GM23338 (cell line): ENCODE results near the gene UBE2S.

Experiments
- CREB1 ChIP-seq: fragments of 250-450 bp; sonication (Bioruptor Pico); IDR thresholded peaks from 2 replicates; pipeline ENCODE4 v1.5.0; 2020; ENCODE audit warnings: low read depth, mild to moderate bottlenecking, moderate library complexity
- CTCF ChIP-seq, 2 experiments: fragments of 200-600 bp in 1 of 2; sonication (generic) in 1 of 2; conservative IDR thresholded peaks; 2 replicates each; pipeline versions ENCODE4 v1.5.1 to v1.6.1; 2016 to 2017; ENCODE audit warnings: antibody characterized with exemption in 2 of 2, low read depth in 2 of 2, mild to moderate bottlenecking in 2 of 2, moderate library complexity in 1 of 2
- ETS1 ChIP-seq: IDR thresholded peaks from 2 replicates; pipeline ENCODE4 v1.6.1; 2016; ENCODE audit warnings: antibody characterized with exemption
- EZH2 ChIP-seq: fragments of 200-600 bp; sonication (generic); IDR thresholded peaks from one replicate; pipeline ENCODE4 v1.8.0; 2017; ENCODE audit warnings: antibody characterized with exemption, mild to moderate bottlenecking, low read depth; ENCODE audit not compliant: unreplicated experiment
- EZH2phosphoT487 ChIP-seq: fragments of 200-600 bp; sonication (generic); IDR thresholded peaks from one replicate; pipeline ENCODE4 v1.8.1; 2018; ENCODE audit warnings: antibody characterized with exemption; ENCODE audit not compliant: unreplicated experiment
- JUNB ChIP-seq: IDR thresholded peaks from one replicate; pipeline ENCODE4 v1.6.1; 2016; ENCODE audit warnings: antibody characterized with exemption; ENCODE audit not compliant: unreplicated experiment
- NANOG ChIP-seq: IDR thresholded peaks from 2 replicates; pipeline ENCODE4 v1.6.1; 2016; ENCODE audit warnings: antibody characterized with exemption, borderline replicate concordance
- POLR2AphosphoS5 ChIP-seq: IDR thresholded peaks from 2 replicates; pipeline ENCODE4 v1.6.1; 2016; ENCODE audit warnings: antibody characterized with exemption, low read depth
- REST ChIP-seq: IDR thresholded peaks from one replicate; pipeline ENCODE4 v1.6.1; 2018; ENCODE audit warnings: antibody characterized with exemption; ENCODE audit not compliant: unreplicated experiment
- STAT1 ChIP-seq: IDR thresholded peaks from one replicate; pipeline ENCODE4 v1.6.1; 2016; ENCODE audit warnings: antibody characterized with exemption; ENCODE audit not compliant: unreplicated experiment
- ZNF331 ChIP-seq: fragments of 250-450 bp; sonication (Bioruptor Pico); IDR thresholded peaks from 2 replicates; pipeline ENCODE4 v1.5.0; 2020; ENCODE audit warnings: low read depth, mild to moderate bottlenecking, moderate library complexity

- TF ChIP-seq CTCF (conservative IDR thresholded peaks at IDR 0.05; ENCODE audit: low read depth in 2 of 2) (no peak), EZH2phosphoT487 (no peak), NANOG (no peak), REST (no peak), EZH2 (no peak), POLR2AphosphoS5 (no peak), JUNB (no peak), ETS1 (no peak), STAT1 (no peak), ZNF331 (no peak), CREB1 (no peak)
These were observed 11.5 kb upstream of the UBE2S start for GRCh38 chr19:55419103-55419502.
